NCI-H1694 (cell line): ENCODE measurements around the gene LOXHD1.

Source experiments
- DNase-seq: peaks from one replicate; lab custom pipeline; 2025; lab: John Stamatoyannopoulos, UW

LOXHD1 gene

GRCh38 chr18:46657115-46657955, at the start of gene LOXHD1:
TSS of gene LOXHD1 (minus strand) at chr18:46657220. CDS start at chr18:46657033, 187 bp downstream.
- no peak for DNase-seq

GRCh38 chr18:46705521-46705920, 48.5 kb upstream of the LOXHD1 start:
- no peak for DNase-seq

GRCh38 chr18:46704816-46705215, 47.8 kb upstream of the LOXHD1 start:
- DNase-seq: no peak

GRCh38 chr18:46704189-46704588, 47.2 kb upstream of the LOXHD1 start:
- no peak for DNase-seq

GRCh38 chr18:46702471-46702870, 45.5 kb upstream of the LOXHD1 start:
- no peak for DNase-seq

- DNase-seq: peak; percentile 68
These were observed 43.2 kb upstream of the LOXHD1 start for GRCh38 chr18:46700066-46700824.

GRCh38 chr18:46696702-46697101, 39.7 kb upstream of the LOXHD1 start:
- DNase-seq: no peak

- DNase-seq: no peak
These were observed 39.2 kb upstream of the LOXHD1 start for GRCh38 chr18:46696268-46696667.

GRCh38 chr18:46693996-46694395, 37.0 kb upstream of the LOXHD1 start:
- no peak for DNase-seq

- DNase-seq: no peak
These were observed 32.0 kb upstream of the LOXHD1 start for GRCh38 chr18:46688853-46689525.

GRCh38 chr18:46686186-46686585, 29.2 kb upstream of the LOXHD1 start:
- no peak for DNase-seq

- DNase-seq: no peak
These were observed 26.2 kb upstream of the LOXHD1 start for GRCh38 chr18:46683252-46683651.

GRCh38 chr18:46680784-46681695, 24.0 kb upstream of the LOXHD1 start:
- no peak for DNase-seq

- DNase-seq: no peak
These were observed 23.0 kb upstream of the LOXHD1 start for GRCh38 chr18:46679846-46680598.

- DNase-seq: no peak
These were observed 21.9 kb upstream of the LOXHD1 start for GRCh38 chr18:46678785-46679399.

- no peak for DNase-seq
These were observed 21.0 kb upstream of the LOXHD1 start for GRCh38 chr18:46678041-46678440.

GRCh38 chr18:46677611-46678010, 20.6 kb upstream of the LOXHD1 start:
- DNase-seq: no peak

GRCh38 chr18:46676182-46676835, 19.3 kb upstream of the LOXHD1 start:
- no peak for DNase-seq

GRCh38 chr18:46675112-46675511, 18.1 kb upstream of the LOXHD1 start:
- no peak for DNase-seq
